ENCODE results near the gene ATP11A.
A peak's percentile ranks its signal among the peaks of the same experiment; 100 is the strongest.
"Not testable (repeated sequence)": the region's sequence is repeated elsewhere in the genome, so short reads cannot be mapped to it uniquely, and the experiment has no call there.

ATP11A gene

DNA sequence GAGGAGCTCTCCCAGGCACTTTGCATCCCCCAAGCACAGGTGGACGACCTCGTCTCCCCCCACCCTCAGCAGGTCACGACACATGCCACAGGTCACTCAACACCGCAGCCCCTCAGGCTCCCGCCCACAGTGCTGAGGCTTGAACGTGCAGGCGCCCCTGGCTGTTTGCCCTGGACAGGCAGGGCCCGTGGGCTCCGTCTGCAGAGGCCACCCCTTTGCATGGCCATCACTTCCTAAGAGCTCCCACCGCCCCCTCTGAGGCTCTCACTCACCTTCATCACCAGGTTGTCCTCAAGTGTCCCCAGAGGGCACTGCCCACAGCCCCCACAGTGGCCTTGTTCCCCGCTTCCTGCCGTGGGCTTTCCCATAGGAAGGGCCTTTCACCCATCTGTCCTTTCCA, 147.1 kb downstream of the ATP11A start:
- peak in 1 of 58 donors; percentile 35 for DNase-seq

DNA sequence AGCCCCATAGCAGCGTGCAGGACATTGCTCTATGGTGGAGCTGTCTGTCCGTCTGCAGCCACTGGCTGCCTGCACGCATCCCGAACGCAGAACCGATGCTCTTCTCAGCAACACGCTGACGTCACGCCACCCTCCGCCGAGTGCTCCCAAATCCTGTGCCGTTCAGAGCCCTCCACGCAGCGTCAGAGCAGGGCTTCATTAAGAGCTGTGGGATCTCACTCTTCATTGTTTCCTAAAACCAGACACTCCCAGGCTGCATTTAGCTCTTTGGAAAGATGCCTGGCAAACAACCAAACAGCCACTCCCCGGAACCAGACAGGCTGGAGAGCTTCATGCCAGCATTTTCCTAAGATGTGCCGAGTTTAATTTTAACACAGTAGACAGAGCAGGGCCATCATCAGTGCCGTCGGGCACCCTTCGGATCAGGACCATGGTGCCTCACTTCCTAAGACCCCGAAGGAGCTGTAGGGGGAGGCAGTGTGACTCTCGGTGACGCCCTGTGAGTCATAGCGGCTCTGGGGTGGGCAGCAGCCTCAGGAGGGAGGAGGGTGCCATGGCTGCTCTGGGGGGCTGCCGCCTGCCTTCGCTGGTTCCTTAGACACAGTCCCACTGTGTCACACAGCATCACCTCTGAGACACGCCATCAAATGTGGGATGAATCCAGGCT, 147.7 kb downstream of the ATP11A start:
- peak in 28 of 58 donors; percentile 3 to 79 (median 24) for DNase-seq

DNA sequence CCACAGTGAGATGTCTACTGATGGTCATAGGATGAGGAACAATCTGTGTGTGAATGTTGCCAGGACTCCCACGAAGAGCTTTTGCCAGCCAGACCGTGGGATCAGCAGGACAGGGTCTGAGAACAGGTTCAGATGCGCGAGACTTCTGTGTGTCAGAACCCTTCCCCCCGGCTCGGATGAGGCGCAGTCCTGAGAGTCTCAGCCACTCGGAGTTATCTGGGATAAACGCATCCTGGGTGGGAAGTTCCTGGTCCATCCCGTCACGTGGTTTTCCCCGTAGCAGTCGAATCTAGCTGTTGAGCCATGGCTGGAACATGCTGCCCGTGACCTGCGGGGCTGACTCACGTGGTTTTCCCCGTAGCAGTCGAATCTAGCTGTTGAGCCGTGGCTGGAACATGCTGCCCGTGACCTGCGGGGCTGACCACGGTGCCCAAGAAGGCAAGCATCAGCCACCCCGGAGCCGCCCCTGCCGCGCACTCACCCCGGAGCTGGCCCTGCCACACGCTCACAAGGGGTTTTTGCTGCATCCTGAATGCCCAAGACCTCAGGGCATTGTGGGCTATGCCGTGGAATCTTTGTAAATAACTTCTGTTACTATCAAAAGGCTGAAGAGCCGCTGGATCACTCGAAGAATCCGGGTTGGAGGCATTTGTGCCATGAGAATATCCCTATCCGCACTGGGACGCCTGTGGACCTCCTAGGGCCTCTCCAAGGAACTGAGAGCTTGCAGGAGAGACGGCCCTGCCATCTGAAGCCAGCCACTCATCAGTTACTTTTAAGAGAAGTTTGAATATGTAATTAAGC, 148.4 kb downstream of the ATP11A start:
- no peak for DNase-seq

DNA sequence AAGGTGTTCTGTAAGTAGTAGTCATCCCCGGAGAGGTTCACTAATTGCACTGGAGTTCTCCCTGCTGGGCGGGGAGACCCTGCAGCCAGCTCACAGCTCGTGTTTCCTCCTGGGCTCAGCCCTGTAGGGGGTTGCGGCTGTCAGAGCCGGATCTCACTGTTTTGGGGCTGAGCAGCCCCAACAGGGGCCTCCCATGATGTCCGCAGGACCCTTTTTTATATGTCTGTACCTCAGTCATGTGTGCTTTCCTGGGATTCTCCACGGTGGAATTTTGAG, 148.9 kb downstream of the ATP11A start:
- no peak for DNase-seq

GRCh38 chr13:112839356-112840105, 149.7 kb downstream of the ATP11A start:
- DNase-seq: no peak

- no peak for DNase-seq
Measured at GRCh38 chr13:112840472-112841302, 150.8 kb downstream of the ATP11A start.

GRCh38 chr13:112841303-112842015, 151.6 kb downstream of the ATP11A start:
- not testable (repeated sequence) for DNase-seq

DNA sequence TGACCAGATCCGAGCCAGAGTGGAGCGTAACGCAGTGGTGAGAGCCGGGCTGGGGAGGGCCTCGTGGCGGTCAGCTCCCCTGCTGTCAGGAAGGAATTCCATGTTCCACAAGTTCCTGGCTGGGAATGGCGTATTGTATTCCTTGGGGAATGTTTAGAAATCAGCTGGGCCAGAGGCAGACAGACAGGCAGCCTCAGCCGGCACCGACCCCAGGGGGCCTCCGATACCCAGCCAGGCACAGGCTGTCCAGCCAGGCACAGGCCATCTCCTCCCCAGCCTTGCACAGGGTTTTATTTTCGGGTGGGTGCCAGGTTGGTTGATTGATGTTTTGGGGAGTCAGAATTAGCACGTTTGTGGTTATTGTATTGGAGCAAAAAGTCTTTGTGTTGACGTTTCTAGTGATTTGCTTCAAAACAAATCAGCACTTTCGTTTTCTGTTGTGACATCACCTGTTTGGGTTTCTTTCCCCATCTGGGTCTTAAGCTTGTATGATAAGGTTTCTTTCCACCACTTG, 152.6 kb downstream of the ATP11A start:
- DNase-seq: no peak

- no peak for DNase-seq
Measured at GRCh38 chr13:112842931-112843391, 153.1 kb downstream of the ATP11A start.

GRCh38 chr13:112843392-112844111, 153.7 kb downstream of the ATP11A start:
- no peak for DNase-seq

- no peak for DNase-seq
Measured at GRCh38 chr13:112844411-112844810, 154.6 kb downstream of the ATP11A start.

DNA sequence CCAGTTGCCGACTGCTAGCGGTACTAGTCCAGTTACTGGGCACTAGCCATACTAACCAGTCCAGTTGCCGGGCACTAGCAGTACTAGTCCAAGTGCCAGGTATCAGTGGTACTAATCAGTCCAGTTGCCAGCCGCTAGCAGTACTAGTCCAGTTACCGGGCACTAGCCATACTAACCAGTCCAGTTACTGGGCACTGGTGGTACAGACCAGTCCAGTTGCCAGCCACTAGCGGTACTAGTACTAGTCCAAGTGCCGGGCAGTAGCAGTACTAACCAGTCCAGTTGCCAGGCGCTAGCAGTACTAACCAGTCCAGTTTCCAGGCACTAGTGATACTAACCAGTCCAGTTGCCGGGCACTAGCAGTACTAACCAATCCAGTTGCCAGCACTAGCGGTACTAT, 155.0 kb downstream of the ATP11A start:
- DNase-seq: no peak

DNA sequence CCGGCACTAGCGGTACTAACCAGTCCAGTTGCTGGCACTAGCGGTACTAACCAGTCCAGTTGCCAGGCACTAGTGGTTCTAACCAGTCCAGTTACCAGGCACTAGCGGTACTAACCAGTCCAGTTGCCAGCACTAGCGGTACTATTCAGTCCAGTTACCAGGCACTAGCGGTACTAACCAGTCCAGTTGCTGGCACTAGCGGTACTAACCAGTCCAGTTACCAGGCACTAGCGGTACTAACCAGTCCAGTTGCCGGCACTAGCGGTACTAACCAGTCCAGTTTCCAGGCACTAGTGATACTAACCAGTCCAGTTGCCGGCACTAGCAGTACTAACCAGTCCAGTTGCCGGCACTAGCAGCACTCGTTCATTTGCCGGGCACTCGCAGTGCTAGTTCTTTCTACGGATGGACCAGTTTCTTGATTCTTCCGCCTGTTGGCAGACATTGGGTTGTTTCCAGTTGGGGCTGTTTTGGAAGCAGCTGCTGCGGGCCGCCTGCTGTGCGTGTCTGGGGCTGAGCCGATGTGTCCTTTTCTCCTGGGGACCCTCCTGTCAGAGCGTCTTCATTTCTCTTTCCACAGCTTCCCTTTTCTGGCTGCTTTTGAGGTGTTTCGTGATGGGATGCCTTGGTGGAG, 155.8 kb downstream of the ATP11A start:
- no peak for DNase-seq

DNA sequence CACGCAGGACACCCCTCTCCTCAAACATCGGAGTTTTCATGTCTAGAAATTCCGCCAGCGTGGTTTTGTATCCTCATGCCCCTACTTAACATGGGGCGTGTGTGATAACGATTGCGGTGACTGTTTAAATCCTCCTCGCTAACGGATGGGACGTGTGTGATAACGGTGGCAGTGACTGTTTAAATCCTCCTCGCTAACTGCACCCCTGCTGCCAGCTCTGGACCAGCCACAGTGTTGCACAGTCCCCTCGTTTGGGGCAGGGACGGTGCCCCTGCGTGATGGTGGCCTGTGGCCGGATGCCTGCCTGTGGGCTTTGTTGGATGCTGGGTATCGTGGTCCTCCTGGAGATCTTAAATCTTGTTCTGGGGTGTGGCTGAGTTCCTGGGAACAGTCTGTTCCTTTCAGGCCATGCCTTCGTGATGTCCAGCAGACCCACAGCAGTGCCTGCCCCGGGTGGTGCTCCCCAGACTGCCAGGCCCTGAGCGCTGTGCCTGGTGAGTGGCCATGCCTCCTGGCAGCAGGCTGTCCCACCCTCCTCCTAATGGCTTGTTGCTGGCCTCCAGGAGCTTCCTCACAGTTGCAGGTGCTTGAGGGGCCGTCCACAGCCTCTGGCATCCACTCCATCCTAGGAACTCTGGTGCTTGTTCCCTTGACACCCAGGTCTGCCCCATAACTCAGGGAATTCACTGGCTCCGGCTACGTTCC, 156.7 kb downstream of the ATP11A start:
- no peak for DNase-seq

DNA sequence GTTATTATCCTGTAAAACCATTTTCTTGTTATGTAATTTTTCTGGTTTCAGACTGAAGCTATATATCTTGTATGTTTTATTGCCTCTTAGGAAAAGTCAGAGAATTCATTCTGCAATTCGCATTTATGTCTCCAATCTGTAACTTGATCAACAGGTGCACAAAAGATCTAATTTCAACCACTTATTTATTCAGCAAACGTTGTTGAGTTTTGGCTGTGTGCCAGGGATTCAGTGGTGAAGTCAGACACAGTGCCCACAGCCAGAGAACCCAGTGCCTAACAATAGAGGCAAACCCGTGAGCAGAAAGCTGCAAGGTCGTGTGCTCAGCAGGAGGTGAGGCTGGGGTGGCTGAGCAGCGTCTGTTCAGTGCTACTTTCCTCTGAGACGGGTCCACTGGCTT, 159.7 kb downstream of the ATP11A start:
- peak in 1 of 58 donors; percentile 59 for DNase-seq

DNA sequence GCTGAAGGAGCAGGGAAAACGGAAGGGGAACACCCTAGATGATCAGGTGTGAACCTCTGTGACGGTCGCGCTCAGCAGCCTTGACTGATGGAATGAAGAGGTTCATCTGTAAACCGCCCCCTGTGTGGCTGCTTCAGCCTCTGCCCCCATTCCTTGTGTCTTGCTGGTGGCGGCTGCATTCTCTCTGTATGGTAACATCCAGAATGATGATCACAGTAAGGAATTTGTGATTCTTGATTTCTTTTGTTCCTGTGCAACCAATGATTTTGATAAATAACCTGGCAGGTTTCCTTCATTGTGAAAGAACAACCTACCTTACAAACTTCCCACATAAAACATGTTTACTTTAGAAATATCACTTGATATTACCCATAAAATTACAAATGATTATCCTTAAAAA, 160.4 kb downstream of the ATP11A start:
- DNase-seq: no peak

DNA sequence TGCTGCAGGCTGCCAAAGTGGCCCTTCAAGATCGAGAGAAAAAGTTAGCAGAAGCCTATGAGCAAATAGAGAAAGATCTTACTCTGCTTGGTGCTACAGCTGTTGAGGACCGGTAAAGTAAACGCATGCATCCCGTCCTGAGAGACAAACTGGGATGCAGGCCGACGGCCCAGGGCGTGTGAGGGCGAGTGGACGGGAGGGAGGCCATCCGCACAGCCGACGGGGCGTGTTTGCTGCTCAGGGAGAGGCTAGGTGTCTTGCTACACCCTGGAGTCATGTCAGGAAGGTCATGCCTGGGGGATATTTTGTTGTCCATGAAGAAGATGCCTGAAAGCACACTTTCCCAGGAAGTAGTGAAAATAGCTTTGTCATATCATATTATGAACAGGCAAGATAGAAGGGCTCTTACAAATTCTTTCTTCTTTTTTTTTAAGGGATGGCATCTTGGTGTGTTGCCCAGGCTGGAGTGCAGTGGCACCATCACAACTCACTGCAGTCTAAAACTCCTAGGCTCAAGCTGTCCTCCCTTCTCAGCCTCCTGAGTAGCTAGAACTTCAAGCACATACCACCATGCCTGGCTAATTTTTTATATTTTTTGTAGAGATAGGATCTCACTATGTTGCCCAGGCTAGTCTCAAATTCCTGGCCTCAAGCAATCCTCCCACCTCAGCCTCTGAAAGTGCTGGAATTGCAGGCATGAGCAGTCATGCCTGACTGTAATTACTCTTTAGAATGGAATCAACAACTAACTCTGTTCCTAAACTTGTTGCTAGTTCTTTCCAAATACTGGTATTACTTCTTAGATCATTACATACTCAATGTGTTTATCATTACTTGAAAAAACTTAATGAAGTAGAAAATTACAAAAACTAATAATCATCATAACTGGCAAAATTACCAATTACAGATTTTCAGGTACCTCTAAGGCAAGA, 161.5 kb downstream of the ATP11A start:
- no peak for DNase-seq
